ENCODE measurements around the gene EPB41L2.

- TF ChIP-seq POLR2A (IDR thresholded peaks at IDR 0.05), result no peak
- TF ChIP-seq CTCF (IDR thresholded peaks at IDR 0.05), result no peak
Observed at GRCh38 chr6:130797061-130797460, 266.0 kb downstream of the EPB41L2 start.
